H9 (cell line): Measurements from ENCODE around the gene ACOT13. TPM values are rescaled to one million over a fixed set of nuclear protein-coding genes. Genes with fewer than 3 reads are reported as not detected.

ENCODE experiments used
- DNase-seq: peaks from one replicate; pipeline ENCODE4 v3.0.0-alpha.2; 2017
- H2AFZ ChIP-seq: one replicate; pipeline ENCODE4 v1.6.1; 2013; ENCODE audit warnings: mild to moderate bottlenecking, low read length, control low read depth, moderate library complexity
- H2AK5ac ChIP-seq: 2 replicates; pipeline ENCODE4 v1.6.1; 2013; ENCODE audit warnings: low read length, control low read depth, mixed read lengths; ENCODE audit not compliant: insufficient read length
- H2BK120ac ChIP-seq: one replicate; pipeline ENCODE4 v1.6.1; 2013; ENCODE audit warnings: low read depth, mild to moderate bottlenecking, low read length, control low read depth, inconsistent platforms; ENCODE audit not compliant: poor library complexity, severe bottlenecking
- H2BK12ac ChIP-seq: 2 replicates; pipeline ENCODE4 v1.6.1; 2013; ENCODE audit warnings: low read length, control low read depth, mixed read lengths, low read depth; ENCODE audit not compliant: insufficient read length
- H2BK15ac ChIP-seq: 2 replicates; pipeline ENCODE4 v1.6.1; 2013; ENCODE audit warnings: low read depth, low read length, control low read depth
- H2BK20ac ChIP-seq: one replicate; pipeline ENCODE4 v1.6.1; 2013; ENCODE audit warnings: low read depth, mild to moderate bottlenecking, low read length, control low read depth, inconsistent platforms; ENCODE audit not compliant: poor library complexity, severe bottlenecking
- H2BK5ac ChIP-seq: 2 replicates; pipeline ENCODE4 v1.6.1; 2013; ENCODE audit warnings: low read length, control low read depth, mixed read lengths; ENCODE audit not compliant: insufficient read length
- H3K14ac ChIP-seq: 2 replicates; pipeline ENCODE4 v1.6.1; 2013; ENCODE audit warnings: low read length, control low read depth; ENCODE audit not compliant: insufficient read depth
- H3K18ac ChIP-seq: 2 replicates; pipeline ENCODE4 v1.6.1; 2013; ENCODE audit warnings: low read depth, mild to moderate bottlenecking, mixed read lengths, low read length, control low read depth; ENCODE audit not compliant: insufficient read length
- H3K23ac ChIP-seq: 2 replicates; pipeline ENCODE4 v1.6.1; 2013; ENCODE audit warnings: low read length, control low read depth, mixed read lengths, low read depth; ENCODE audit not compliant: insufficient read length
- H3K23me2 ChIP-seq: 2 replicates; pipeline ENCODE4 v1.6.1; 2013; ENCODE audit warnings: low read depth, mild to moderate bottlenecking, mixed read lengths, low read length, control low read depth; ENCODE audit not compliant: insufficient read length, poor library complexity, severe bottlenecking
- H3K27ac ChIP-seq: 2 replicates; pipeline ENCODE4 v1.5.1; 2013; ENCODE audit warnings: low read length, control low read depth, mixed read lengths, low read depth; ENCODE audit not compliant: insufficient read length
- H3K27me3 ChIP-seq: 2 replicates; pipeline ENCODE4 v1.6.1; 2013; ENCODE audit warnings: low read length, control low read depth, inconsistent platforms; ENCODE audit not compliant: insufficient read depth
- H3K4ac ChIP-seq: 2 replicates; pipeline ENCODE4 v1.6.1; 2013; ENCODE audit warnings: low read depth, mild to moderate bottlenecking, control low read depth, inconsistent platforms, low read length, moderate library complexity
- H3K4me1 ChIP-seq: 2 replicates; pipeline ENCODE4 v1.6.1; 2013; ENCODE audit warnings: low read length, control low read depth, inconsistent platforms; ENCODE audit not compliant: insufficient read depth
- H3K4me2 ChIP-seq: 2 replicates; pipeline ENCODE4 v1.6.1; 2013; ENCODE audit warnings: low read length, control low read depth, mixed read lengths; ENCODE audit not compliant: insufficient read length, insufficient read depth
- H3K56ac ChIP-seq: 2 replicates; pipeline ENCODE4 v1.6.1; 2013; ENCODE audit warnings: low read depth, mild to moderate bottlenecking, mixed read lengths, low read length, control low read depth; ENCODE audit not compliant: insufficient read length
- H3K79me1 ChIP-seq: 2 replicates; pipeline ENCODE4 v1.6.1; 2013; ENCODE audit warnings: low read depth, mild to moderate bottlenecking, moderate library complexity, low read length, control low read depth, inconsistent platforms; ENCODE audit not compliant: insufficient read depth, poor library complexity, severe bottlenecking
- H3K79me2 ChIP-seq: 2 replicates; pipeline ENCODE4 v1.6.1; 2013; ENCODE audit warnings: low read length, control low read depth, inconsistent platforms; ENCODE audit not compliant: insufficient read depth
- H3K9ac ChIP-seq: 2 replicates; pipeline ENCODE4 v1.6.1; 2013; ENCODE audit warnings: low read length, control low read depth, mixed read lengths; ENCODE audit not compliant: insufficient read length; ENCODE audit errors: extremely low read depth
- H3K9me3 ChIP-seq: one replicate; pipeline ENCODE4 v1.6.1; 2013; ENCODE audit warnings: low read depth, low read length, inconsistent platforms; ENCODE audit not compliant: control insufficient read depth
- H3T11ph ChIP-seq: one replicate; pipeline ENCODE4 v1.6.1; 2013; ENCODE audit warnings: mild to moderate bottlenecking, low read length, control low read depth, inconsistent platforms
- H4K20me1 ChIP-seq: one replicate; pipeline ENCODE4 v1.6.1; 2013; ENCODE audit not compliant: control insufficient read depth, insufficient read length, insufficient read depth
- H4K5ac ChIP-seq: 2 replicates; pipeline ENCODE4 v1.6.1; 2013; ENCODE audit warnings: low read depth, mild to moderate bottlenecking, mixed read lengths, low read length, control low read depth; ENCODE audit not compliant: insufficient read length
- H4K8ac ChIP-seq: replicated peaks from 2 replicates; pipeline ENCODE4 v1.6.1; 2013; ENCODE audit warnings: low read length, control low read depth, mixed read lengths, low read depth; ENCODE audit not compliant: insufficient read length
- H4K91ac ChIP-seq: 2 replicates; pipeline ENCODE4 v1.6.1; 2013; ENCODE audit warnings: low read depth, mild to moderate bottlenecking, moderate library complexity, mixed read lengths, low read length, control low read depth; ENCODE audit not compliant: insufficient read length
- H3K27ac Mint-ChIP-seq, 3 experiments: 2 replicates in 2 of 3; 3 replicates in 1 of 3; pipeline ENCODE4 v1.8.0; 2020 to 2021; ENCODE audit warnings: mixed read lengths in 3 of 3, mild to moderate bottlenecking in 1 of 3, moderate library complexity in 1 of 3
- H3K27me3 Mint-ChIP-seq: 2 replicates; pipeline ENCODE4 v1.8.0; 2021; ENCODE audit warnings: low read depth, mild to moderate bottlenecking, moderate library complexity, mixed read lengths
- H3K36me3 Mint-ChIP-seq, 3 experiments: 2 replicates in 2 of 3; 3 replicates in 1 of 3; pipeline ENCODE4 v1.8.0; 2020 to 2021; ENCODE audit warnings: low read depth in 3 of 3, mixed read lengths in 3 of 3; ENCODE audit not compliant: insufficient read depth in 1 of 3
- H3K4me1 Mint-ChIP-seq, 2 experiments: 2 replicates each; pipeline ENCODE4 v1.8.0; 2020; ENCODE audit warnings: mixed read lengths in 2 of 2
- H3K4me3 Mint-ChIP-seq, 2 experiments: 2 replicates in 1 of 2; 3 replicates in 1 of 2; pipeline ENCODE4 v1.8.0; 2020 to 2021; ENCODE audit warnings: mild to moderate bottlenecking in 2 of 2, mixed read lengths in 2 of 2, moderate library complexity in 1 of 2
- H3K9me3 Mint-ChIP-seq, 2 experiments: 2 replicates in 1 of 2; 3 replicates in 1 of 2; pipeline ENCODE4 v1.8.0; 2020; ENCODE audit warnings: mild to moderate bottlenecking in 2 of 2, mixed read lengths in 2 of 2, moderate library complexity in 1 of 2
- CTCF ChIP-seq: fragments of 200-600 bp; sonication (generic); conservative IDR thresholded peaks from 3 replicates; pipeline ENCODE4 v1.8.0; 2021; ENCODE audit warnings: antibody characterized with exemption, mild to moderate bottlenecking
- WGBS: extraction: QIAGEN DNeasy Blood & Tissue Kit; methylation state at CpG from one replicate; pipeline ENCODE4 v1.1.7; 2013; ENCODE audit warnings: missing lambda C conversion rate, low lambda C conversion rate, mixed read lengths; ENCODE audit not compliant: insufficient read length; ENCODE audit errors: extremely low coverage; 5-methylcytosine and 5-hydroxymethylcytosine counted together
- total RNA-seq: library from RNA; stranded (reverse); gene quantifications from 2 replicates; pipeline ENCODE4 v1.2.1, GENCODE V29; 2021

Gene ACOT13
- total RNA-seq, 1 experiment from 2014 or later = 38.0 TPM

- DNase-seq = no peak
- Histone ChIP-seq H3K4me2 (no peak overlapping the region), H4K8ac (no peak overlapping the region), H3K14ac (no peak overlapping the region), H2AK5ac (no peak overlapping the region), H3K79me1 (no peaks in the 10 kb centered on the region), H2BK15ac (no peak overlapping the region), H3K18ac (no peak overlapping the region), H3K9me3 (no peaks in the 10 kb centered on the region), H3K9ac (no peak overlapping the region), H3K56ac (no peak overlapping the region), H3K23ac (no peak overlapping the region), H2BK20ac (no peak overlapping the region), H3K23me2 (no peaks in the 10 kb centered on the region), H2AFZ (no peak overlapping the region), H4K91ac (no peak overlapping the region), H3K4me1 (no peaks in the 10 kb centered on the region), H3K27ac (no peak overlapping the region), H4K5ac (no peak overlapping the region), H2BK5ac (no peak overlapping the region), H2BK12ac (no peak overlapping the region), H2BK120ac (no peak overlapping the region), H3T11ph (no peak overlapping the region), H3K4ac (no peak overlapping the region), H3K79me2 (no peaks in the 10 kb centered on the region), H4K20me1 (no peaks in the 10 kb centered on the region), H3K27me3 (no peaks in the 10 kb centered on the region)
- H3K4me3 Mint-ChIP-seq = no peak overlapping the region
- H3K27ac Mint-ChIP-seq = no peak overlapping the region
- WGBS = no CpG with 5 or more reads among the region's 2 CpGs
- no peak for TF ChIP-seq CTCF
- H3K4me1 Mint-ChIP-seq = peaks cover under 1 to 1% of the 10 kb centered on the region in 2 experiments; a peak in 3 of 4 replicates
- H3K9me3 Mint-ChIP-seq = no peaks in the 10 kb centered on the region; a peak in 1 of 5 replicates
- H3K36me3 Mint-ChIP-seq = peaks cover 4 to 13% (median 8%) of the 10 kb centered on the region in 3 experiments; a peak in 5 of 7 replicates
- no peaks in the 10 kb centered on the region; the same call in 1 of the 2 replicates for H3K27me3 Mint-ChIP-seq
These were observed 23.1 kb downstream of the ACOT13 start for GRCh38 chr6:24689964-24690363.
